CD14-positive monocyte (primary cell): ENCODE results near the gene LDHB. TPM values are rescaled to one million over a fixed set of nuclear protein-coding genes. Genes with fewer than 3 reads are reported as not detected.
A peak's percentile ranks its signal among the peaks of the same experiment; 100 is the strongest.

ENCODE experiments used
- DNase-seq, 3 donors: peaks; one replicate each; pipeline ENCODE4 v3.0.0-alpha.2; 2011 to 2022
- H2AFZ ChIP-seq: 2 replicates; pipeline ENCODE4 v1.6.0; 2012; ENCODE audit warnings: mild to moderate bottlenecking, low read depth, low read length, inconsistent platforms; ENCODE audit not compliant: insufficient read depth, poor library complexity, severe bottlenecking
- H3K27ac ChIP-seq, 2 donors: 1 replicate in 1 of 2; 2 replicates in 1 of 2; pipeline ENCODE4 v1.5.1; 2012 to 2013; ENCODE audit warnings: low read length in 2 of 2, control low read depth in 1 of 2, inconsistent platforms in 1 of 2, low read depth in 1 of 2, mild to moderate bottlenecking in 1 of 2
- H3K27me3 ChIP-seq, 2 donors: one replicate each; pipeline versions ENCODE4 v1.6.0 to v1.6.1; 2011 to 2013; ENCODE audit warnings: low read length in 2 of 2; ENCODE audit not compliant: control insufficient read depth in 2 of 2, insufficient read depth in 2 of 2
- H3K36me3 ChIP-seq, 2 donors: replicated peaks in 1 of 2; 1 replicate in 1 of 2; 2 replicates in 1 of 2; pipeline versions ENCODE4 v1.5.1 to v1.6.1; 2012 to 2013; ENCODE audit warnings: low read length in 2 of 2, control low read depth in 1 of 2, inconsistent platforms in 1 of 2, mild to moderate bottlenecking in 1 of 2; ENCODE audit not compliant: insufficient read depth in 2 of 2, control insufficient read depth in 1 of 2
- H3K4me1 ChIP-seq, 2 donors: 1 replicate in 1 of 2; 2 replicates in 1 of 2; pipeline versions ENCODE4 v1.5.1 to v1.6.1; 2012 to 2013; ENCODE audit warnings: low read length in 2 of 2, control low read depth in 1 of 2, inconsistent platforms in 1 of 2, mild to moderate bottlenecking in 1 of 2, moderate library complexity in 1 of 2; ENCODE audit not compliant: insufficient read depth in 2 of 2, control insufficient read depth in 1 of 2
- H3K4me2 ChIP-seq: replicated peaks from 2 replicates; pipeline ENCODE3; 2012; ENCODE audit warnings: low read length, moderate library complexity, mild to moderate bottlenecking; ENCODE audit not compliant: poor library complexity, severe bottlenecking; ENCODE audit errors: extremely low read depth
- H3K4me3 ChIP-seq, 3 experiments: fragments of 200-600 bp in 1 of 3; sonication (generic) in 1 of 3; replicated peaks in 1 of 3; 1 replicate in 2 of 3; 2 replicates in 1 of 3; pipeline ENCODE4 v1.5.1; 2011 to 2013; ENCODE audit warnings: low read length in 3 of 3, mild to moderate bottlenecking in 3 of 3, control low read depth in 2 of 3, low read depth in 2 of 3, inconsistent platforms in 1 of 3, moderate library complexity in 1 of 3
- H3K79me2 ChIP-seq: 2 replicates; pipeline ENCODE4 v1.6.0; 2012; ENCODE audit warnings: mild to moderate bottlenecking, control low read depth, inconsistent platforms, low read length, moderate library complexity; ENCODE audit not compliant: insufficient read depth
- H3K9ac ChIP-seq: 2 replicates; pipeline ENCODE4 v1.6.0; 2017; ENCODE audit warnings: low read length, mild to moderate bottlenecking; ENCODE audit not compliant: insufficient read depth, poor library complexity, severe bottlenecking
- H3K9me3 ChIP-seq, 2 donors: replicated peaks in 1 of 2; 1 replicate in 1 of 2; 2 replicates in 1 of 2; pipeline versions ENCODE4 v1.5.1 to v1.6.1; 2012 to 2013; ENCODE audit warnings: low read length in 2 of 2, control low read depth in 1 of 2; ENCODE audit not compliant: control insufficient read depth in 1 of 2, insufficient read depth in 1 of 2
- H4K20me1 ChIP-seq: 2 replicates; pipeline ENCODE4 v1.6.0; 2012; ENCODE audit warnings: mild to moderate bottlenecking, low read length, control low read depth, moderate library complexity; ENCODE audit not compliant: insufficient read depth
- H3K27ac Mint-ChIP-seq, 7 donors: one replicate each; pipeline ENCODE4 v1.8.0; 2020; ENCODE audit warnings: mild to moderate bottlenecking in 7 of 7, mixed read lengths in 7 of 7, moderate library complexity in 6 of 7, inconsistent platforms in 2 of 7
- H3K27me3 Mint-ChIP-seq, 3 donors: one replicate each; pipeline ENCODE4 v1.8.0; 2021 to 2022; ENCODE audit warnings: low read depth in 3 of 3, mild to moderate bottlenecking in 3 of 3, mixed read lengths in 3 of 3, moderate library complexity in 3 of 3, inconsistent platforms in 1 of 3
- H3K36me3 Mint-ChIP-seq, 2 donors: one replicate each; pipeline ENCODE4 v1.8.0; 2020; ENCODE audit warnings: mixed read lengths in 2 of 2, inconsistent platforms in 1 of 2, mild to moderate bottlenecking in 1 of 2
- H3K4me1 Mint-ChIP-seq: one replicate; pipeline ENCODE4 v1.8.0; 2020; ENCODE audit warnings: mild to moderate bottlenecking, mixed read lengths
- H3K4me3 Mint-ChIP-seq, 2 donors: one replicate each; pipeline ENCODE4 v1.8.0; 2020; ENCODE audit warnings: mild to moderate bottlenecking in 2 of 2, mixed read lengths in 2 of 2, moderate library complexity in 1 of 2
- H3K9me3 Mint-ChIP-seq, 7 donors: one replicate each; pipeline ENCODE4 v1.8.0; 2020 to 2022; ENCODE audit warnings: mixed read lengths in 7 of 7, mild to moderate bottlenecking in 6 of 7, moderate library complexity in 6 of 7, inconsistent platforms in 2 of 7
- WGBS: methylation state at CpG from one replicate; pipeline ENCODE4 v1.1.5; 2013; ENCODE audit warnings: missing lambda C conversion rate; ENCODE audit not compliant: insufficient coverage; 5-methylcytosine and 5-hydroxymethylcytosine counted together
- intact Hi-C, 2 donors: fragments of 100-400 bp; cut with micrococcal nuclease; formaldehyde crosslinking; loops; one replicate each; pipeline versions ENCODE4 v1.15.0 to v1.15.1; 2023
- polyA plus RNA-seq, 3 donors: library from polyadenylated mRNA; depleted of rRNA in 1 of 3; unstranded in 2 of 3; stranded (reverse) in 1 of 3; fragments of 300-500 nt in 2 of 3; fragments of >200 nt in 1 of 3; fragmentation: Illumina TruSeq in 2 of 3; gene quantifications; 1 replicate in 2 of 3; 2 replicates in 1 of 3; pipeline ENCODE4 v1.2.3, GENCODE V29; 2012 to 2021
- TF ChIP-seq, protein P1 (sequence below): fragments of 200-600 bp; IDR thresholded peaks from one replicate; pipeline ENCODE4 v1.8.0; 2022; ENCODE audit warnings: antibody characterized with exemption, mild to moderate bottlenecking

LDHB gene
- polyA plus RNA-seq, 3 donors, result 49.6 to 148 (median 121) TPM

DNA sequence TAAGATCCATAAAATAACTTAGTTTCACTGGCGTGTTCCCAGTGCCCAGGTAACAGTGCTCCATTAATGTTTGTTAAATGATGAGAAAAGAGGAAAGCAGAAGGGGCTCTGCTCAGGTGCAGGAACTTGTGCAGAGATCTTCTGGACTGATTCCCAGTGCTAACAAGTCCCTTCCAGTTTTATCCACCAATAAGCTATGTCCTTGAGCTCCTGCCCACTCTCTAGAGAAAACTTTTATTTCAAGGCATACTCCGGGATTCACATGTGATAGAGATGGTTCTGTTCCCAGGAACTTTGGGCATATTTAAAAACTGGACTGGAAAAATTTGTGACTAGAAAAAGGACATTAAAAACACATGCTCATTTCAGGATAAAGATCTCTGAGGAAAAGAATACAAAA is 54.9 kb downstream of the LDHB start:
- Histone ChIP-seq H3K9ac (no peak overlapping the region), H3K27ac (no peak overlapping the region), H3K36me3 (no peaks in the 10 kb centered on the region), H3K79me2 (no peaks in the 10 kb centered on the region), H2AFZ (no peak overlapping the region), H3K9me3 (no peaks in the 10 kb centered on the region), H3K4me2 (no peak overlapping the region), H3K4me3 (no peak overlapping the region), H3K4me1 (peaks cover 0 to under 1% of the 10 kb centered on the region in 2 donors), H4K20me1 (no peaks in the 10 kb centered on the region), H3K27me3 (no peaks in the 10 kb centered on the region)
- intact Hi-C loops, result no loop called here
- Mint-ChIP-seq H3K27me3 (peaks cover 0 to 2% (median 0%) of the 10 kb centered on the region in 3 donors), H3K36me3 (no peaks in the 10 kb centered on the region), H3K4me3 (no peak overlapping the region), H3K4me1 (no peaks in the 10 kb centered on the region), H3K9me3 (no peaks in the 10 kb centered on the region), H3K27ac (no peak overlapping the region)
- no CpG with 5 or more reads among the region's 2 CpGs for WGBS
- TF ChIP-seq, protein P1, sequence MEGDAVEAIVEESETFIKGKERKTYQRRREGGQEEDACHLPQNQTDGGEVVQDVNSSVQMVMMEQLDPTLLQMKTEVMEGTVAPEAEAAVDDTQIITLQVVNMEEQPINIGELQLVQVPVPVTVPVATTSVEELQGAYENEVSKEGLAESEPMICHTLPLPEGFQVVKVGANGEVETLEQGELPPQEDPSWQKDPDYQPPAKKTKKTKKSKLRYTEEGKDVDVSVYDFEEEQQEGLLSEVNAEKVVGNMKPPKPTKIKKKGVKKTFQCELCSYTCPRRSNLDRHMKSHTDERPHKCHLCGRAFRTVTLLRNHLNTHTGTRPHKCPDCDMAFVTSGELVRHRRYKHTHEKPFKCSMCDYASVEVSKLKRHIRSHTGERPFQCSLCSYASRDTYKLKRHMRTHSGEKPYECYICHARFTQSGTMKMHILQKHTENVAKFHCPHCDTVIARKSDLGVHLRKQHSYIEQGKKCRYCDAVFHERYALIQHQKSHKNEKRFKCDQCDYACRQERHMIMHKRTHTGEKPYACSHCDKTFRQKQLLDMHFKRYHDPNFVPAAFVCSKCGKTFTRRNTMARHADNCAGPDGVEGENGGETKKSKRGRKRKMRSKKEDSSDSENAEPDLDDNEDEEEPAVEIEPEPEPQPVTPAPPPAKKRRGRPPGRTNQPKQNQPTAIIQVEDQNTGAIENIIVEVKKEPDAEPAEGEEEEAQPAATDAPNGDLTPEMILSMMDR, result no peak
- no peak for DNase-seq

DNA sequence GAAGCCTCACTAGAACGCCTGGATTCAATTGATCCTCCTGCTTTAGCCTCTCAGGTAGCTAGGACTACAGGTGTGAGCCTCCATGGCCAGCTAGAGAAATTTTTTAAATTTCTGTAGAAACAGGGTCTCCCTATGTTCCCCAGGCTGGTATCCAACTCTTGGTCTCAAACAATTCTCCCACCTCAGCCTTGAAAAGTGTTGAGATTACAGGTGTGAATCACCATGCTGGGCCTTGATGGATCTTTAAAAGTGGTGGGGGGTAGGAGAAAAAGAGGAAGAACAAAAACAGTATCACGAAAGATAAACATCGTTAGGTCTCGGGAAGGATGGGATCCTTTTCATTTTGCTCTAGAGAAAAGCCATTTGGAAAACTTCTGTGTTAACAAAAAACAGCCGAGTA is 57.4 kb downstream of the LDHB start:
- H3K36me3 Mint-ChIP-seq, result no peaks in the 10 kb centered on the region
- intact Hi-C loops, result no loop called here
- H3K27me3 Mint-ChIP-seq, result peaks cover 0 to 2% (median 0%) of the 10 kb centered on the region in 3 donors
- DNase-seq, result no peak
- TF ChIP-seq, protein P1, result no peak
- 96% methylated on average over 5 of the region's 5 CpGs for WGBS
- no peaks in the 10 kb centered on the region for H3K4me1 ChIP-seq
- H3K79me2 ChIP-seq, result no peaks in the 10 kb centered on the region
- H4K20me1 ChIP-seq, result no peaks in the 10 kb centered on the region
- H3K9me3 Mint-ChIP-seq, result peaks cover 0 to 2% (median 0%) of the 10 kb centered on the region in 7 donors
- H3K27ac ChIP-seq, result no peak overlapping the region
- H3K4me1 Mint-ChIP-seq, result peaks cover 6% of the 10 kb centered on the region
- no peak overlapping the region for H3K9ac ChIP-seq
- peak overlapping the region in 1 of 7 donors; percentile 37 for H3K27ac Mint-ChIP-seq
- no peaks in the 10 kb centered on the region for H3K36me3 ChIP-seq
- H2AFZ ChIP-seq, result no peak overlapping the region
- H3K27me3 ChIP-seq, result no peaks in the 10 kb centered on the region
- H3K4me3 Mint-ChIP-seq, result no peak overlapping the region
- no peaks in the 10 kb centered on the region for H3K9me3 ChIP-seq
- no peak overlapping the region for H3K4me2 ChIP-seq
- H3K4me3 ChIP-seq, result no peak overlapping the region
